CD4-positive, alpha-beta T cell (primary cell): ENCODE data around the gene DENND1A. TPM values are rescaled to one million over a fixed set of nuclear protein-coding genes. Genes with fewer than 3 reads are reported as not detected.

Experiments used
- ATAC-seq: fragments of 200-7000 bp; cut with Tn5 transposase; one replicate; pipeline ENCODE4 v1.10.0; 2022; ENCODE audit warnings: mild to moderate bottlenecking; ENCODE audit not compliant: poor library complexity
- CTCF ChIA-PET: fragments of 350-600 bp; sonication (Branson Sonifier 250); formaldehyde crosslinking; loops from one replicate; lab custom pipeline; 2021; ENCODE audit warnings: antibody characterized with exemption, inconsistent platforms; lab: Charles Lee
- POLR2A ChIA-PET: fragments of 350-600 bp; sonication (Branson Sonifier 250); formaldehyde crosslinking; loops from one replicate; lab custom pipeline; 2021; ENCODE audit warnings: antibody characterized with exemption, inconsistent platforms; lab: Charles Lee
- DNase-seq, 14 experiments: peaks; one replicate each; pipeline ENCODE4 v3.0.0-alpha.2; 2013 to 2020; ENCODE audit warnings: mixed read lengths in 2 of 14
- H3K27ac ChIP-seq, 2 donors: one replicate each; pipeline versions ENCODE4 v1.5.1 to v1.7.0; 2013; ENCODE audit warnings: low read length in 2 of 2, low read depth in 1 of 2, mild to moderate bottlenecking in 1 of 2
- H3K27me3 ChIP-seq, 2 experiments: 1 replicate in 1 of 2; 2 replicates in 1 of 2; pipeline versions ENCODE4 v1.6.1 to v1.7.0; 2013; ENCODE audit warnings: low read length in 2 of 2, control low read depth in 1 of 2, mild to moderate bottlenecking in 1 of 2, moderate library complexity in 1 of 2; ENCODE audit not compliant: insufficient read depth in 2 of 2, control insufficient read depth in 1 of 2
- H3K36me3 ChIP-seq: one replicate; pipeline ENCODE4 v1.6.1; 2013; ENCODE audit warnings: low read length, control low read depth; ENCODE audit not compliant: insufficient read depth
- H3K4me1 ChIP-seq: one replicate; pipeline ENCODE4 v1.6.1; 2013; ENCODE audit warnings: low read length, control low read depth; ENCODE audit not compliant: insufficient read depth
- H3K4me3 ChIP-seq: one replicate; pipeline ENCODE4 v1.5.1; 2013; ENCODE audit warnings: mild to moderate bottlenecking, low read length, moderate library complexity
- H3K9me3 ChIP-seq, 2 experiments: 1 replicate in 1 of 2; 2 replicates in 1 of 2; pipeline versions ENCODE4 v1.6.1 to v1.7.0; 2013; ENCODE audit warnings: low read length in 2 of 2, mild to moderate bottlenecking in 2 of 2, control low read depth in 1 of 2, moderate library complexity in 1 of 2; ENCODE audit not compliant: control insufficient read depth in 1 of 2, insufficient read depth in 1 of 2
- H3K27ac Mint-ChIP-seq: one replicate; pipeline ENCODE4 v1.8.0; 2020; ENCODE audit warnings: mixed read lengths
- H3K27me3 Mint-ChIP-seq: one replicate; pipeline ENCODE4 v1.8.0; 2021; ENCODE audit warnings: mixed read lengths
- H3K36me3 Mint-ChIP-seq: one replicate; pipeline ENCODE4 v1.8.0; 2021; ENCODE audit warnings: low read depth, mixed read lengths
- H3K4me1 Mint-ChIP-seq: one replicate; pipeline ENCODE4 v1.8.0; 2021; ENCODE audit warnings: low read depth, mixed read lengths
- H3K4me3 Mint-ChIP-seq: one replicate; pipeline ENCODE4 v1.8.0; 2020; ENCODE audit warnings: mild to moderate bottlenecking, mixed read lengths
- H3K9me3 Mint-ChIP-seq: one replicate; pipeline ENCODE4 v1.8.0; 2020; ENCODE audit warnings: mixed read lengths
- intact Hi-C, 2 experiments: fragments of 100-400 bp; cut with DNase I in 1 of 2; cut with micrococcal nuclease in 1 of 2; formaldehyde crosslinking; loops; one replicate each; pipeline versions ENCODE4 v1.15.1 to v1.9.0; 2023 to 2025; cut with DNase I, micrococcal nuclease
- total RNA-seq, 174 experiments: library from RNA in 2 of 174; stranded (reverse) in 2 of 174; gene quantifications; one replicate each; pipeline ENCODE4 v1.2.3 and lab custom pipeline; 2021 to 2026
- TF ChIP-seq, protein P1 (sequence below): fragments of 200-600 bp; IDR thresholded peaks from one replicate; pipeline ENCODE4 v1.8.0; 2022; ENCODE audit warnings: antibody characterized with exemption, mild to moderate bottlenecking

DENND1A gene
- total RNA-seq, 2 experiments from 2014 or later: 20.0 to 20.6 TPM

- Mint-ChIP-seq H3K4me3 (no peak overlapping the region), H3K4me1 (no peaks in the 10 kb centered on the region), H3K27ac (no peak overlapping the region), H3K27me3 (peaks cover 28% of the 10 kb centered on the region), H3K36me3 (no peaks in the 10 kb centered on the region), H3K9me3 (no peaks in the 10 kb centered on the region)
- peaks cover 0 to 3% of the 10 kb centered on the region in 2 experiments for H3K27me3 ChIP-seq
- intact Hi-C loops: no loop called here
- H3K27ac ChIP-seq: no peak overlapping the region
- DNase-seq (no peak), ATAC-seq (no peak)
- H3K4me1 ChIP-seq: no peaks in the 10 kb centered on the region
- TF ChIP-seq, protein P1, sequence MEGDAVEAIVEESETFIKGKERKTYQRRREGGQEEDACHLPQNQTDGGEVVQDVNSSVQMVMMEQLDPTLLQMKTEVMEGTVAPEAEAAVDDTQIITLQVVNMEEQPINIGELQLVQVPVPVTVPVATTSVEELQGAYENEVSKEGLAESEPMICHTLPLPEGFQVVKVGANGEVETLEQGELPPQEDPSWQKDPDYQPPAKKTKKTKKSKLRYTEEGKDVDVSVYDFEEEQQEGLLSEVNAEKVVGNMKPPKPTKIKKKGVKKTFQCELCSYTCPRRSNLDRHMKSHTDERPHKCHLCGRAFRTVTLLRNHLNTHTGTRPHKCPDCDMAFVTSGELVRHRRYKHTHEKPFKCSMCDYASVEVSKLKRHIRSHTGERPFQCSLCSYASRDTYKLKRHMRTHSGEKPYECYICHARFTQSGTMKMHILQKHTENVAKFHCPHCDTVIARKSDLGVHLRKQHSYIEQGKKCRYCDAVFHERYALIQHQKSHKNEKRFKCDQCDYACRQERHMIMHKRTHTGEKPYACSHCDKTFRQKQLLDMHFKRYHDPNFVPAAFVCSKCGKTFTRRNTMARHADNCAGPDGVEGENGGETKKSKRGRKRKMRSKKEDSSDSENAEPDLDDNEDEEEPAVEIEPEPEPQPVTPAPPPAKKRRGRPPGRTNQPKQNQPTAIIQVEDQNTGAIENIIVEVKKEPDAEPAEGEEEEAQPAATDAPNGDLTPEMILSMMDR: no peak
- no peaks in the 10 kb centered on the region for H3K36me3 ChIP-seq
- H3K9me3 ChIP-seq: no peaks in the 10 kb centered on the region
- CTCF ChIA-PET: interaction anchor here (0.6 kb wide), 1 partner anchor 11 kb away, joined by 3 read pairs; no protein-coding TSS in a partner anchor
- POLR2A ChIA-PET: no interaction called here
- H3K4me3 ChIP-seq: no peak overlapping the region
These were observed 563.9 kb downstream of the DENND1A start for GRCh38 chr9:123365881-123366528.

- no peaks in the 10 kb centered on the region for H3K27me3 ChIP-seq
- H3K9me3 Mint-ChIP-seq: no peaks in the 10 kb centered on the region
- no peaks in the 10 kb centered on the region for H3K36me3 ChIP-seq
- ChIA-PET POLR2A (no interaction called here), CTCF (no interaction called here)
- H3K4me1 ChIP-seq: peaks cover 3% of the 10 kb centered on the region
- H3K4me3 Mint-ChIP-seq: no peak overlapping the region
- DNase-seq (no peak), ATAC-seq (no peak)
- H3K4me1 Mint-ChIP-seq: no peaks in the 10 kb centered on the region
- no peaks in the 10 kb centered on the region for H3K36me3 Mint-ChIP-seq
- TF ChIP-seq, protein P1: no peak
- no peaks in the 10 kb centered on the region for H3K9me3 ChIP-seq
- no peak overlapping the region for H3K27ac ChIP-seq
- no peak overlapping the region for H3K4me3 ChIP-seq
- no peak overlapping the region for H3K27ac Mint-ChIP-seq
- peaks cover 28% of the 10 kb centered on the region for H3K27me3 Mint-ChIP-seq
- intact Hi-C loops: no loop called here
These were observed 564.5 kb downstream of the DENND1A start for GRCh38 chr9:123365287-123365880.

DNA sequence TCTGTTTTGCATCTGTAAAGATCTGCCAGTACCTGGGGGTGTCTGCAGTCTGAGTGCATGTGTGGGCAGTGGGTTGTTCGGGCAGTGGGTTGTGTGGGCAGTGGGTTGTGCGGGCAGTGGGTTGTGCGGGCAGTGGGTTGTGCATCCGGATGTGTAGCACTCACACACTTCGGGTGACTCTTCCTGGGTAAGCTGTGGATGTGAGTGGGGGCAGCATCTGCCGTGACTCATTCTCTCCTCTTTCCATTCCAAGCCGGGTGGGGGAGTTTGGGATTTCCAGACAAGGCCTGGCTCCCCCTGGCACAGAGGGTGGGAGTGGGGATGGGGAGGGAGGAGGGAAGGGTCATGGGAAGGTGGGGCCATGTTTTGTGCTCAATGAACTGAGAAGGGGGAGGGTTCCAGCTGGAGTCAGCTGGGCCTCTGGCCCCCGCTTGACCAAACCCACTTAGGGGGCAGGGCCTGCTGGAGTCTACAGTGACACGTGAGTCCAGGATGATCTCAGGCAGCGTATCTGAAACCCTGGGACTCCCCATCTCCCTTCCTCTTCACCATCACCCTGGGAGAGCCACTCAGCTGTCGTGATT is 565.6 kb downstream of the DENND1A start:
- H3K27ac Mint-ChIP-seq: no peak overlapping the region
- TF ChIP-seq, protein P1: no peak
- H3K27ac ChIP-seq: no peak overlapping the region
- intact Hi-C loops: no loop called here
- H3K4me3 ChIP-seq: no peak overlapping the region
- H3K36me3 Mint-ChIP-seq: no peaks in the 10 kb centered on the region
- no peaks in the 10 kb centered on the region for H3K27me3 ChIP-seq
- H3K4me1 ChIP-seq: peaks cover 12% of the 10 kb centered on the region
- H3K4me3 Mint-ChIP-seq: no peak overlapping the region
- peaks cover 8% of the 10 kb centered on the region for H3K4me1 Mint-ChIP-seq
- H3K9me3 ChIP-seq: no peaks in the 10 kb centered on the region
- ATAC-seq (no peak), DNase-seq (no peak)
- H3K36me3 ChIP-seq: no peaks in the 10 kb centered on the region
- H3K9me3 Mint-ChIP-seq: no peaks in the 10 kb centered on the region
- ChIA-PET CTCF (no interaction called here), POLR2A (no interaction called here)
- H3K27me3 Mint-ChIP-seq: peaks cover 22% of the 10 kb centered on the region
